GM12878 (cell line): ENCODE data around the gene SLC2A8. TPM values are rescaled to one million over a fixed set of nuclear protein-coding genes. Genes with fewer than 3 reads are reported as not detected.

ENCODE experiments used
- ATAC-seq: fragments of 200-7000 bp; cut with Tn5 transposase; 3 replicates; pipeline ENCODE4 v1.9.1; 2020; ENCODE audit warnings: mild to moderate bottlenecking, moderate library complexity
- BruUV-seq: library from RNA; stranded (reverse); fragments of 400-500 nt; replicated peaks from 2 replicates; lab custom pipeline; 2021; lab: Mats Ljungman, UMichigan
- CTCF ChIA-PET: fragments of 300-600 bp; sonication (Branson Sonifier 250); formaldehyde crosslinking; extraction: SDS; loops from one replicate; lab custom pipeline; 2021; ENCODE audit warnings: inconsistent platforms; lab: Yijun Ruan, JAX
- POLR2A ChIA-PET: fragments of 350-600 bp; formaldehyde crosslinking; extraction: SDS; loops from one replicate; lab custom pipeline; 2021; ENCODE audit warnings: inconsistent platforms; lab: Charles Lee
- RAD21 ChIA-PET: fragments of 300-600 bp; sonication (Branson Sonifier 250); formaldehyde crosslinking; loops from one replicate; lab custom pipeline; 2023; ENCODE audit warnings: antibody characterized with exemption; ENCODE audit not compliant: unreplicated experiment; lab: Charles Lee
- SMC1A ChIA-PET: fragments of 300-600 bp; sonication (Branson Sonifier 250); formaldehyde crosslinking; loops from one replicate; lab custom pipeline; 2023; ENCODE audit not compliant: unreplicated experiment, uncharacterized antibody; lab: Charles Lee
- DNase-seq: peaks from one replicate; pipeline ENCODE4 v3.0.0-alpha.2; 2011; ENCODE audit warnings: low read depth, low spot score
- FAIRE-seq: peaks from 3 replicates; lab custom pipeline; 2011; peaks lifted over from hg19 to GRCh38; lab: Jason Lieb, UNC
- H2AFZ ChIP-seq: 2 replicates; pipeline ENCODE4 v1.6.0; 2011; ENCODE audit warnings: low read depth, low read length, control low read depth; ENCODE audit not compliant: control insufficient read depth
- H3K27ac ChIP-seq: 2 replicates; pipeline ENCODE4 v1.5.1; 2011; ENCODE audit warnings: control low read depth; ENCODE audit not compliant: control insufficient read depth, insufficient read depth
- H3K27me3 ChIP-seq, 2 experiments: replicated peaks in 1 of 2; 2 replicates each; pipeline versions ENCODE4 v1.6.0 to v1.6.1; 2011; ENCODE audit warnings: low read length in 1 of 2; ENCODE audit not compliant: control insufficient read depth in 2 of 2, insufficient read depth in 2 of 2
- H3K36me3 ChIP-seq, 2 experiments: 2 replicates each; pipeline ENCODE4 v1.5.1; 2011; ENCODE audit warnings: low read length in 1 of 2; ENCODE audit not compliant: control insufficient read depth in 2 of 2, insufficient read depth in 2 of 2
- H3K4me1 ChIP-seq: 2 replicates; pipeline ENCODE4 v1.6.1; 2011; ENCODE audit warnings: mild to moderate bottlenecking, low read length, moderate library complexity, mixed read lengths; ENCODE audit not compliant: control insufficient read depth, insufficient read depth
- H3K4me2 ChIP-seq: 2 replicates; pipeline ENCODE4 v1.6.0; 2011; ENCODE audit warnings: control low read depth; ENCODE audit not compliant: control insufficient read depth, insufficient read depth
- H3K4me3 ChIP-seq: fragments of 200-600 bp; sonication (generic); 2 replicates; pipeline ENCODE4 v1.5.1; 2016
- H3K79me2 ChIP-seq: 2 replicates; pipeline ENCODE4 v1.6.0; 2011; ENCODE audit warnings: low read length; ENCODE audit not compliant: control insufficient read depth, insufficient read depth
- H3K9ac ChIP-seq: 2 replicates; pipeline ENCODE4 v1.8.0; 2011; ENCODE audit warnings: low read length, control low read depth, mixed read lengths; ENCODE audit not compliant: control insufficient read depth, insufficient read depth
- H3K9me3 ChIP-seq: replicated peaks from 3 replicates; pipeline ENCODE4 v1.5.1; 2011; ENCODE audit warnings: mild to moderate bottlenecking, low read length; ENCODE audit not compliant: control insufficient read depth, insufficient read depth
- H4K20me1 ChIP-seq: 2 replicates; pipeline ENCODE4 v1.6.0; 2011; ENCODE audit not compliant: control insufficient read depth, insufficient read depth
- ATF2 ChIP-seq: IDR thresholded peaks from 2 replicates; pipeline ENCODE4 v1.6.1; 2012; ENCODE audit warnings: low read length, inconsistent platforms
- CEBPB ChIP-seq, 2 experiments: fragments of 150-350 bp in 1 of 2; IDR thresholded peaks; 2 replicates each; pipeline ENCODE4 v1.6.1; 2012 to 2014; ENCODE audit warnings: low read depth in 2 of 2, low read length in 2 of 2, borderline replicate concordance in 1 of 2, inconsistent platforms in 1 of 2
- CREB1 ChIP-seq: IDR thresholded peaks from 2 replicates; pipeline ENCODE4 v1.6.1; 2012; ENCODE audit warnings: low read depth, mild to moderate bottlenecking, inconsistent platforms
- E4F1 ChIP-seq: fragments of 450-650 bp; IDR thresholded peaks from 2 replicates; pipeline ENCODE4 v1.6.1; 2018; ENCODE audit warnings: borderline replicate concordance, mild to moderate bottlenecking; ENCODE audit not compliant: partially characterized antibody
- ETV6 ChIP-seq, 2 experiments: fragments of 450-650 bp in 1 of 2; IDR thresholded peaks in 1 of 2; conservative IDR thresholded peaks in 1 of 2; 2 replicates each; pipeline ENCODE4 v1.6.1; 2014; ENCODE audit warnings: antibody characterized with exemption in 1 of 2, borderline replicate concordance in 1 of 2, low read depth in 1 of 2, mild to moderate bottlenecking in 1 of 2, moderate library complexity in 1 of 2
- KLF5 ChIP-seq: fragments of 450-650 bp; IDR thresholded peaks from 2 replicates; pipeline ENCODE4 v1.6.1; 2014; ENCODE audit warnings: mild to moderate bottlenecking; ENCODE audit not compliant: partially characterized antibody
- NRF1 ChIP-seq: conservative IDR thresholded peaks from 2 replicates; pipeline ENCODE4 v1.6.1; 2011; ENCODE audit warnings: mild to moderate bottlenecking, low read depth, low read length, improper control_type of control experiment
- RCOR1 ChIP-seq: conservative IDR thresholded peaks from 2 replicates; pipeline ENCODE4 v1.6.1; 2012; ENCODE audit warnings: low read depth, low read length, improper control_type of control experiment
- SMAD5 ChIP-seq: IDR thresholded peaks from 2 replicates; pipeline ENCODE4 v1.6.1; 2016; ENCODE audit warnings: antibody characterized with exemption, low read depth
- SREBF2 ChIP-seq: IDR thresholded peaks from 2 replicates; pipeline ENCODE4 v1.6.1; 2012; ENCODE audit warnings: mild to moderate bottlenecking, low read length
- SRF ChIP-seq, 2 experiments: IDR thresholded peaks; 2 replicates each; pipeline ENCODE4 v1.6.1; 2011; ENCODE audit warnings: low read depth in 2 of 2, low read length in 2 of 2, mild to moderate bottlenecking in 1 of 2, moderate library complexity in 1 of 2
- TAF1 ChIP-seq: IDR thresholded peaks from 2 replicates; pipeline ENCODE4 v1.6.1; 2011; ENCODE audit warnings: mild to moderate bottlenecking, low read depth, low read length, borderline replicate concordance
- ZBED1 ChIP-seq: IDR thresholded peaks from 2 replicates; pipeline ENCODE4 v1.6.1; 2016; ENCODE audit warnings: borderline replicate concordance
- WGBS: methylation state at CpG from one replicate; pipeline ENCODE4 v1.1.6; 2016; ENCODE audit warnings: low lambda C conversion rate; ENCODE audit not compliant: insufficient replicate concordance, insufficient coverage; ENCODE audit errors: missing lambda C conversion rate; 5-methylcytosine and 5-hydroxymethylcytosine counted together
- in situ Hi-C: fragments of 300-500 bp; cut with MboI; formaldehyde crosslinking; loops from 9 replicates; pipeline ENCODE4 v1.14.3; 2018; ENCODE audit warnings: mixed read lengths
- intact Hi-C: fragments of 100-400 bp; cut with micrococcal nuclease; formaldehyde crosslinking; loops from one replicate; pipeline ENCODE4 v1.14.2; 2022; ENCODE audit not compliant: unreplicated experiment
- polyA plus RNA-seq, 11 experiments: library from polyadenylated mRNA; depleted of rRNA in 4 of 11; unstranded in 6 of 11; stranded (reverse) in 5 of 11; fragments of >200 nt; fragmentation: Nextera tagmentation in 4 of 11; fragmentation: Illumina TruSeq in 1 of 11; extraction: Ambion mirVana in 4 of 11; extraction: Trizol in 1 of 11; gene quantifications; 1 replicate in 1 of 11; 2 replicates in 10 of 11; pipeline versions ENCODE4 v1.2.1 to v1.2.3, GENCODE V29; 2011 to 2016; ENCODE audit warnings: inconsistent platforms in 2 of 11, missing spikeins in 2 of 11, low read depth in 1 of 11
- total RNA-seq, 4 experiments: library from RNA; depleted of rRNA in 3 of 4; stranded (reverse); fragments of >200 nt in 3 of 4; fragmentation: Illumina TruSeq in 1 of 4; extraction: Trizol in 1 of 4; gene quantifications; 2 replicates each; pipeline versions ENCODE4 v1.2.1 to v1.2.3, GENCODE V29; 2013 to 2021
- TF ChIP-seq, protein P1 (sequence below): IDR thresholded peaks from 2 replicates; pipeline ENCODE4 v1.6.1; 2011; ENCODE audit warnings: borderline replicate concordance, low read depth, mild to moderate bottlenecking, moderate library complexity, low read length; ENCODE audit not compliant: insufficient read depth, poor library complexity, severe bottlenecking
- TF ChIP-seq, protein P2 (sequence below): fragments of 450-650 bp; formaldehyde crosslinking; IDR thresholded peaks from 2 replicates; pipeline ENCODE4 v1.5.0; 2022; ENCODE audit warnings: mild to moderate bottlenecking, missing genetic modification characterization

SLC2A8 gene
- total and polyA plus RNA-seq, 10 of the 15 experiments (the other 5 are each of a cell fraction or from before 2014, with no cell fraction given) = 0.31 to 22.7 (median 10.0) TPM

DNA sequence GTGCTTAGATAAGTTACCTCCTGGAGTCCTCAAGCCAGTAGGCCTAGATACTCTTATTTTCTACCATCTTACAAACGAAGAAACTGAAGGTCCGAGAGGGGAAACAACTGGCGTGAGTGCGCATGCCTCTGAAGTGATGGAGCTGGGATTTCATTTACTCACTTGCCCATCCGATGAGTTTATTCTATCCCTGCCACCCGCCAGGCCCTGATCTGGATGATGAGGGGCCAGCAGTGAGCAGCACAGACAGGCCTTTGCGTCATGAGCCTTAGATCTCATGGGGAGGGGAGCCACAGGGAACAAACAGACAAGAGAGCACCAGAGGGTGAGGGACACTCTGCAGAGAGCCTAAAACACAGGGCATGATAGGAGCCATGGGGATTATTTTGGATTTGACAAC, 34.1 kb upstream of the SLC2A8 start:
- no TSS peak for BruUV-seq
- in situ Hi-C loops = no loop called here
- DNase-seq (no peak), ATAC-seq (no peak), FAIRE-seq (no peak)
- Histone ChIP-seq H3K4me2 (no peak overlapping the region), H3K9ac (no peak overlapping the region), H3K27ac (no peak overlapping the region), H2AFZ (no peak overlapping the region), H3K27me3 (no peaks in the 10 kb centered on the region), H3K4me1 (peaks cover 5% of the 10 kb centered on the region; the same call in 1 of the 2 replicates), H3K9me3 (no peaks in the 10 kb centered on the region), H4K20me1 (no peaks in the 10 kb centered on the region), H3K36me3 (no peaks in the 10 kb centered on the region), H3K4me3 (no peak overlapping the region), H3K79me2 (no peaks in the 10 kb centered on the region)
- WGBS = 98% methylated on average over 7 of the region's 7 CpGs
- RAD21 ChIA-PET = no interaction called here
- SMC1A ChIA-PET = no interaction called here
- POLR2A ChIA-PET = no interaction called here
- intact Hi-C loops = no loop called here
- CTCF ChIA-PET = interaction anchor here (0.6 kb wide), 1 partner anchor 558 kb away, joined by 3 read pairs; no protein-coding TSS in a partner anchor
- TF ChIP-seq SMAD5 (no peak), CREB1 (no peak), TAF1 (no peak), RCOR1 (no peak), CEBPB (IDR thresholded peaks at IDR 0.05; ENCODE audit: borderline replicate concordance in 1 of 2, low read depth in 2 of 2, low read length in 2 of 2) (no peak), SREBF2 (no peak), ETV6 (conservative IDR thresholded peaks at IDR 0.05 in 1 of 2, IDR thresholded peaks at IDR 0.05 in 1 of 2; ENCODE audit: borderline replicate concordance in 1 of 2, low read depth in 1 of 2) (no peak), ATF2 (no peak), ZBED1 (no peak), E4F1 (no peak), KLF5 (no peak), NRF1 (no peak), SRF (IDR thresholded peaks at IDR 0.05; ENCODE audit: low read depth in 2 of 2, low read length in 2 of 2) (no peak)
- TF ChIP-seq, protein P1, sequence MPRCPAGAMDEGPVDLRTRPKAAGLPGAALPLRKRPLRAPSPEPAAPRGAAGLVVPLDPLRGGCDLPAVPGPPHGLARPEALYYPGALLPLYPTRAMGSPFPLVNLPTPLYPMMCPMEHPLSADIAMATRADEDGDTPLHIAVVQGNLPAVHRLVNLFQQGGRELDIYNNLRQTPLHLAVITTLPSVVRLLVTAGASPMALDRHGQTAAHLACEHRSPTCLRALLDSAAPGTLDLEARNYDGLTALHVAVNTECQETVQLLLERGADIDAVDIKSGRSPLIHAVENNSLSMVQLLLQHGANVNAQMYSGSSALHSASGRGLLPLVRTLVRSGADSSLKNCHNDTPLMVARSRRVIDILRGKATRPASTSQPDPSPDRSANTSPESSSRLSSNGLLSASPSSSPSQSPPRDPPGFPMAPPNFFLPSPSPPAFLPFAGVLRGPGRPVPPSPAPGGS = no peak
- TF ChIP-seq, protein P2, sequence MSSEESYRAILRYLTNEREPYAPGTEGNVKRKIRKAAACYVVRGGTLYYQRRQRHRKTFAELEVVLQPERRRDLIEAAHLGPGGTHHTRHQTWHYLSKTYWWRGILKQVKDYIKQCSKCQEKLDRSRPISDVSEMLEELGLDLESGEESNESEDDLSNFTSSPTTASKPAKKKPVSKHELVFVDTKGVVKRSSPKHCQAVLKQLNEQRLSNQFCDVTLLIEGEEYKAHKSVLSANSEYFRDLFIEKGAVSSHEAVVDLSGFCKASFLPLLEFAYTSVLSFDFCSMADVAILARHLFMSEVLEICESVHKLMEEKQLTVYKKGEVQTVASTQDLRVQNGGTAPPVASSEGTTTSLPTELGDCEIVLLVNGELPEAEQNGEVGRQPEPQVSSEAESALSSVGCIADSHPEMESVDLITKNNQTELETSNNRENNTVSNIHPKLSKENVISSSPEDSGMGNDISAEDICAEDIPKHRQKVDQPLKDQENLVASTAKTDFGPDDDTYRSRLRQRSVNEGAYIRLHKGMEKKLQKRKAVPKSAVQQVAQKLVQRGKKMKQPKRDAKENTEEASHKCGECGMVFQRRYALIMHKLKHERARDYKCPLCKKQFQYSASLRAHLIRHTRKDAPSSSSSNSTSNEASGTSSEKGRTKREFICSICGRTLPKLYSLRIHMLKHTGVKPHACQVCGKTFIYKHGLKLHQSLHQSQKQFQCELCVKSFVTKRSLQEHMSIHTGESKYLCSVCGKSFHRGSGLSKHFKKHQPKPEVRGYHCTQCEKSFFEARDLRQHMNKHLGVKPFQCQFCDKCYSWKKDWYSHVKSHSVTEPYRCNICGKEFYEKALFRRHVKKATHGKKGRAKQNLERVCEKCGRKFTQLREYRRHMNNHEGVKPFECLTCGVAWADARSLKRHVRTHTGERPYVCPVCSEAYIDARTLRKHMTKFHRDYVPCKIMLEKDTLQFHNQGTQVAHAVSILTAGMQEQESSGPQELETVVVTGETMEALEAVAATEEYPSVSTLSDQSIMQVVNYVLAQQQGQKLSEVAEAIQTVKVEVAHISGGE = no peak
